ENCODE data around the gene SH2B3.

The SH2B3 gene

DNA sequence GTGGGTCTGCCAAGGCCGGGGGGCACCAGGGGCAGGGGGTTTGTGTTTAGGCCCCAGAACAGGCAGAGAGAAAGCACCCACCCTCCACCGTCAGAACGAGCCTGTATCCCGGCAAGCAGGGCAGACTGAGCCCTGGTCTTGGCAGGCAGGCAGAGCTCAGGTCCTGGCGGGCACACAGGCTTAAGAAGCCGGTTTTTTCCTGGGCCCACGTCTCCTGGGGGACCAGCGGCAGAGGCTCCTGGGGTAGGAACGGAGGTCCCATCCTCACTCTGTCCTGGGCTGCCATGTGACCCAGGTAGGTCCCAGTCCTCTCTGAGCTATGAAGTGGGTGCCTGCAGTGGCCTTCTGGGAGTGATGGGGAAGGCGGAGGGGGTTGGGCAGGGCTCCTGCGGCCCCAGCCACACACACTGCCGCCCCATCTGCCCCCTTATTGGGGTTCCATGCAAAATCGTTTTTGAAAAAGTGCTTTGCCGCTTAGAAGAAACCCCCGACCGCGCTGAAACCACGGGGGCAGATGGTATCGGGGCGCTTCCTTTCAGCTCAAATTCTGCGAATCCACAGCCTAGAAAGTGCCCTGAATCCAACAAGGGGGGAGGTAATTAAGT lies 24.2 kb downstream of the SH2B3 start:
- FAIRE-seq = no peak

- FAIRE-seq = no peak
These were observed 25.0 kb downstream of the SH2B3 start for GRCh38 chr12:111430433-111431353.

DNA sequence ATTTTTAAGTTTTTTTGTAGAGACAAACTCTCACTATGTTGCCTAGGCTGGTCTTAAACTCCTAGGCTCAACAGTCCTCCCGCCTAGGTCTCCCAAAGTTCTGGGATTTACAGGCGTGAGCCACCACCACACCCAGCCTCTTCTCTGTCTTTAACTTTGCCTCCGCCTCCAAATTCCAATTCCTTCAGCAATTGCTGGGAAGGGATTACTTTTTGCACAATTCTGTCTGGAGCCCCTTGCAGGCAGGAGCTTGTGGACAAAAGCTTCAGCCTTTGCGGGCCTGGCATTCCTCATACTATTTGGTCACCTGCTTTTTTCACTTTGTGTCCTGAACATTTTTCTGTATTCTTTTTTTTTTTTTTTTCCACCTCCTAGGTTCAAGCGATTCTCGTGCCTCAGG lies 26.0 kb downstream of the SH2B3 start:
- FAIRE-seq = no peak

DNA sequence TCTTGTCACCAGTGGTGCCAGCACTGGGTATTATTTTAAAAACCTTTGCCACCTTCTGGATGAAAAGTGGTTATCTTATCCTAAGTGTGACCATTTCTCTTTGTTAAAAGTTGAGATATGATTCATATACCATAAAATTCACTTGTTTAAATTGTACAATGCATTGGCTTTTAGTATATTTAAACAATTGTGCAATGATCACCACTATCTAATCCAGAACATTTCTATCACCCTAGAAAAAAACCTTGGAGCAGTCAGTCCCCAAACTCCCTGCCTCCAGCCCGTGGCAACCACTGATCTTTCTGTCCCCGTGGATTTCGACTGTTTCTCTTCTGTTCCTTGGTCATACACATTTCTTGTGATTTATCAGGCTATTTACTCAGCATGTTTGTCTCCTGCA lies 28.3 kb downstream of the SH2B3 start:
- no peak for FAIRE-seq

GRCh38 chr12:111434680-111435338 lies 29.1 kb downstream of the SH2B3 start:
- FAIRE-seq = no peak

DNA sequence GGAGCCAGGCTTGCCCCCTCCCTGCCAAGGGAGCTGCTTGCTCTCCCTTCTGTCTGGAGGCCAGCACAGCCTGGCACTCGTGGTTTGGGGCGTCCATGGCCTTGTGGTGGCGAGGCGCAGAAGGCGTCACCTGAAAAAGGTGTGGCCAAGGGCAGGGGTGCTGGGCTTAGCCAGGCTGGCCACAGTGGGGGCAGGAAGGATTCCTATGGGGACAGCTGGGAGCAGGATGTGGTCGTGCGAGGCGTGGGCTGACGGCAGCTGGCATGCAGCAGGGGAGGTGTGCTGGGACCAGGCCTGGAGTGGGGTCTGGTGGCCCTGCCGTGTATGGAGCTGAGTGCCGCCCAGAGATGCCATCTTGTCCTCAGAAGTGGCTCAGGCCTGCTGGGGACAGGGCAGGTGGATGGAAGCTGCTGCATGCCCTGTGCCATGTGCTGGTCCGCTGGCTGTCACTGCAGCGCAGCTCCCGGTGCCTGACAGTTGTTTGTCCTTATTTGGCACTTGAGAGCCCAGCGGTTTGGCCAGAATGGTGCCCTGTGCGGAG lies 30.0 kb downstream of the SH2B3 start:
- no peak for FAIRE-seq

DNA sequence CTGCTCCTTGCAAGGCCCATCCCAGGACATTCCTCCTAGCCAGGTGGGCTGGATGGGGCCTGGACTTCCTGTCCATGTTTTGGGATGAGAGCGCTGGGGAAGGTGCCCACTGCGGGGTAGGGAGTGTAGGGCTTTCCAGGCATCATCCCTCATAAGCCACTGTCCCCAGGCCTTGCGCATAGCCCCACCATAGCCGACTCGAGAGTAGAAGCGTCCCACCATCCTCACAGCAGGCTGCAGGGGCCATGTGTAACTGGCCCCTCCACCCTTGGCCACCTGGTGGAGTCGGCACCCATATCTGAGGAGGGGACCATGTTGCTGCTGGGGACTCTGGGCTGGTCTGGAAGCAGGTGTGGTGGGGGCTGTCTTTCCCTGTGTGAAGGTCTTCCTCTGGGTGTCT lies 30.5 kb downstream of the SH2B3 start:
- no peak for FAIRE-seq

GRCh38 chr12:111436811-111437210 lies 31.1 kb downstream of the SH2B3 start:
- FAIRE-seq = no peak

DNA sequence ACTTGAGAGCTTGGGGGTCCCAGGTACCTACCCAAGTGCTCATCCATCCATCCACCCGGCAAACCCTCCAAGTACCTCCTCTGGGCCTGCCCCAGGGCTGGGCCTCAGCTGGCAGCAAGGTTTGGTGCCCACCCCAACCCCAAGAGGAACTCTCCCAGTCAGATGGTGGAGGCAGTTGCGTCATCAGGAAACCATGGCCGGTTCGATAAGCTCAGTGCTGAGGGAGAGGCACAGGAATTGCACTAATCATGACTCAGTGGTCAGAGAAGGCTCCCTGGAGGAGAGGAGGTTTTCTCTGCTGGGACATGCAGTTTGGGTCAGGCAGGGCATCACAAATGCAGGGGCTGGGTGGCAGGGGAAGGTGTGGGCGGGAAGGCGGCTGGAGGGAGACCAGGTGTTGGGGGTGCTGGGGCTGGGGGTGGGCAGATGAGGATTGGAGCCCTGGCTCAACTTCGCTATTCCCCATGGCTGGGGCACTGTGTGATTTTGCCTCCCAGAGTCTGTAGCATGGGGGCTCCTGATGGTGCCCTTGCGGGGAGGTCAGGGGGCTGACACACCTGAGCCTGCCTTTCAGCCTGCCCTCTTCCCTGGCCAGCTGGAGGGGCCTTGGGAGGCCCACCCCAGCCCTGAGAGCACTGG lies 32.2 kb downstream of the SH2B3 start:
- FAIRE-seq = no peak

DNA sequence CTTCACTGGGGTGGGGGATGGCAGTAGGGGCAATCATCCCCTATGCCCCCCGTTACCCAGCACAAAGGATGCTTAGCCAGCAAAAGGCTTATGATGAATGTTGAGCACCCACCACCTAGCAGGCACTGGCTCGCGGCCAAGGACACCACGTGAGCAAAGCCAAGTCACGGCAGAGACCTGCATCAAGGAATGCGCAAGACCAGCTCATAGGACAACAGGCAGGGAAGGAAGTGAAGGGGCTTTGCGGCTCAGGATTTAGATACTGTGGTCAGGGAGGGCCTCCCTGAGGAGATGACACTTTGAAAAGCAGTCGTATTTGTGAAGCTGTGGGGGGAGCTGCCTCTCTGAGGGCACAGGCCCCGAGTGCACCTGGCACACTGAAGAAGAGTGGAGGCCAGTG lies 32.8 kb downstream of the SH2B3 start:
- no peak for FAIRE-seq

DNA sequence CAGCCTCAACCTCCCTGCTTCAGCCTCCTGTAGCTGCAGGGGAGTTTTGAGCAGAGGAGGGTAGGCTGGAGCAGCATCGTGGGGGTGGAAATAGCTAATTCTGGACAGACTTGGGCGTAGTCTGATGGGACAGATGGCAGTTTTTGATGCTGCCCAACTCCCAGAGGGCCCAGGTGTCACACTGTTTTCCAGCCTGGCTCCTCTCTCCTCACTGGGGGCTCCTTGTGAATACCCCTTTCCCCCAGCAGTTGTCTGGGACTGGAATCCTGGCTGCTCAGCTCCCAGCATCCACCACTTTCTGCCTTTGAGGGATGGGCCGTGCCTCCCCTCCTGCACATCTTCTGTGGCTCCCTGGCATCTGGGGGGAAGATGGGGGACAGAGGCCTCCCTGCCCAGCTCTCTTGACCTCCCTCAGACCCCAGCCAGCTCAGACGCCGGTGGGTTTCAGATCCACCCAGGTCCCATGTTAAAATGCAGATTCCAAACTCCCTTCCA lies 34.0 kb downstream of the SH2B3 start:
- no peak for FAIRE-seq

GRCh38 chr12:111440152-111440551 lies 34.4 kb downstream of the SH2B3 start:
- FAIRE-seq = no peak

- FAIRE-seq = no peak
These were observed 34.9 kb downstream of the SH2B3 start for GRCh38 chr12:111440631-111441030.

DNA sequence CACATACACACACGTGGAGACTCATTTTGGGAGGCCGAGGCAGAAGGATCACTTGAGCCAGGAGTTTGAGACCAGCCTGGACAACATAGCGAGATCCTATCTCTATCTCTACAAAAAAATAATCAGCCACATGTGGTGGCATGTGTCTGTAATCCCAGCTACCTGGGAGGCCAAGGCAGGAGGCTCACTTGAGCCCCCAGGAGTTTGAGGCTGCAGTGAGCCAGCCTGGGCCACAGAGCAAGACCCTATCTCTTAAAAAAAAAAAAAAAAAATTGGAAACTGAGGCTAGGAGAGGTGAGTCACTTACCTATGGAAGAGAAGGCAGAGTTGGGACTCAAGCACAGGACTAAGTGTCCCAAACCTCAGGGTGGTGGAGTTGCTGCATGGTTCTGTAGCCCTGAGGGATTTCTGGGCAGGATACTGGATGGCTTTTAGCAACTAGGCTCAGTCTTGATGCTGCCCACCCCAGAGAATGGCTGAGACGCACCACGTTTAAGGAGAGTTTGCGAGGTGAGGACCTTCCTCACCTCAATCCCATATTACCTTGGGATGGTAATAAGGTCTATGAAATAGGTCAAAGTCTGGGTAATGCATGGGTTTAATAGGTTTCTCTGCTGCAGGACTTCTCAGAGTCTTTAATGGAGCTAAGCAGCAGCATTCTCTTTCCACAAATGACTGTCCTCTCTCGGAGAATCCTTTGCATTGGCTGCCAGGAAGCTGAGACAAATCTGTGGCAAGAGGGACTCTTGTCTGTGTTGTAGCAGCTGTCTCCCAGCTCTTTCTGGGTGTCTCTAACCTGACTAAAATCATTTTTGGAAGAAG lies 35.6 kb downstream of the SH2B3 start:
- no peak for FAIRE-seq

DNA sequence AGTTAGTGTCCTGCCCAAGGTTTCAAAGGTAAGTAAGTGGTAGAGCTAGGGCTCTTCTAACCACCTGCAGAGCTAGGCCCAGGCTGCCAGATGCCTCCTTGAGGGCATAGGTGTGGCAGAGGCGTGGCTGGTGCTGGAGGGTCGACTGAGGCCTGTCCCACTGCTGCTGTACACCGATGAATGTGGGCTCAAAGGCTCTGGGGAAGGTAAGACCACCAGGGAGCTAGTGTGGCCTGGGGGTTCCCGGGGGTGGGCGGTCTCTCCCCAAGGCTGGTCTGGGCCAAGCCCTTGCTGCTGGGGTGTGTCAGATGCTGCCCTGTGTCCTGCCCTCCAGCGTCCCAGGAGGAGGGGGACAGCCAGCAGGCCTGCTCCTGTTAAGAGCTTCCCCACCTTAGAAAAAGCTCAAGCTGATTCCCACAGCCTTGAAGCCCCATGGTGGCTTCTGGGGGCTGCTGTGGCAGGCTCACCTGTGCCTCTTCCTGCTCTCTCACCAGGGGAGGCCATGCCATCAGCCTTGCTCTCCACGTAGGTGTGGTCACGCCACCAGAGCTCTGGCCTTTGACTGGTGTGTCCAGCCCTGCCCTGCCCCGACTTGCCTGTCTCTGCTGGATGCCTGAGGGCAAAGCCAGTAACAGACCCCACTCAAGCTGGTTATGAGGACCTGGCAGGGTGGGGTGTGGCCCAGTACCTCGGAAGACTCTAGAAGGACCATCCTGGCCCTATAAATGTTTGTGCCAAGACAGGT lies 36.8 kb downstream of the SH2B3 start:
- no peak for FAIRE-seq

DNA sequence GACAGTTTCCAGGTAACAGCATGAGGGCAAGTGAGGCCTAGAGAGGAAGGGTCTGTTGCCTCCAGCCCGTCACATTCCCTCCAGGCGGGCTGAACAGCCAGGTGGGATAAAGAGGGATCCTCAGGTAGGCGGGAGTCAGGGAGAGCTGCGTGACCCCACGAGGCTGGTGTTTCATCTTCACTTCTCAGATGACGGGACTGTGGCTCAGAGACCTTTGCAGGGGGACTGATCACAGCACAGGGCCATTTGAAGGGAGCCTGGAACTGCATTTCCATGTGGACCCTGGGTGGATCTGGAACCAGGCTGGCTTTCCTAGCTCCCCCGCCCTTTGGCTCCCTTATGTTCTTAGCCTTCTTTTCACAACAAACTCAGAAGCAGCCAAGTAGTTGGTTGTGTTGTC lies 37.4 kb downstream of the SH2B3 start:
- FAIRE-seq = no peak

DNA sequence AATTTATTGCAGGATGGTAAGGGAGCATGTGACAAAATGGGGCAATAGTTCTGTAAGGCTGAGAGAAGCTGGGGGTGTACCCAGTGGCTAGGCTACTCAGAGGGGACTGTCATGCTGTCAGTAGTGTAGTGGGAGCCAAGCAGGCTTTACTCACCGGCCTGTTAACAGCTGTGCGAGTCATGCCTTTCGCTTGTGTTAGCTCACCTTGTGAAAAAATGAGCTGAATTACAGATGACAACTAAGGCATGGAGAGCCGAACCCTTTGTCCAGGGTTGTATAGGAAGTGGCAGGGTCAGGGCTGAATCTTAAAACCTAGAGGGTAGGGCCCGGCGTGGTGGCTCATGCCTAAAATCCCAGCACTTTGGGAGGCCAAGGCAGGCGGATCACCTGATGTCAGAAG lies 37.9 kb downstream of the SH2B3 start:
- FAIRE-seq = no peak

- no peak for FAIRE-seq
These were observed 38.7 kb downstream of the SH2B3 start for GRCh38 chr12:111444314-111444924.

DNA sequence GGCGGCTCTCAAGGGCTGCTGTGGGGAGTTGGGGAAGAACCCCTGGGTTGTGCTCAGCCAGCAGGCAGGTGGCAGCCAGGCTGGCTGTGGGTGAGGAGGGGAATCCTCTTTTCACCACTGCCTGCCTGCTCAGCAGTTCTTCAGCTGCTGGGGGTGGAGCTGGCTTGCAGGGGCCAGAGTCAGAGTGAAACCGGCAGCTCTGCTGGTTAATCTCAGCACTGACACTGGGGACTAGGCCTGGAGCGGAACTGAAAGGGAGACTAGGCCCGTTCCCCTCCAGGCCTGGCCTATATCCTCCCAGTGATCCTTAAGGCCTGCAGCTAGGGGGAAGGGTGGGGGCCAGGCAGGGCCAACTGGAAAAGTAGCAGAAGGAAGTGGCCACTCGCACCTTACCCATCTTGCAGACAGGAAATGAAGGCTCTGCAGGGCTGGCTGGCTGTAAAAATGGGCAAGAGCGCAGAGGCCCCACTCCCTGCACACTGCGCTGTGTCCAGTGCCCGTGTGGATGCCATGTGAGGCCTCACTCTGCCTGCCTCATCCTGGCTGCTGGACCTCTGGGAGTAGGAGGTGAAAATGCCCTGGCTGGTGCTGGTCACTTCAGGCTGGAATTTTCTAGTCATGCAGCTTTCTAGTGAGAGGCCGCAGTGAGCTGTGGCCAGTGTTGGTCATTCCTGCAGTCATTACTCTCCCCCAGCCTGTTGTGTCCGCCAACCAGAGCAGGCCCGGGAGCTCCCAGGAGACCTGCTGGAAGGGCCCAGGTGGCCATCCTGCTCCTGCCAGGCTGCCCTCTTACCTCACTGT lies 39.4 kb downstream of the SH2B3 start:
- no peak for FAIRE-seq

Measured in islet of Langerhans (tissue), 1 donor.